ENCODE data around the gene GAL3ST2.
"Not testable (repeated sequence)": the region's sequence is repeated elsewhere in the genome, so short reads cannot be mapped to it uniquely, and the experiment has no call there.

The GAL3ST2 gene

DNA sequence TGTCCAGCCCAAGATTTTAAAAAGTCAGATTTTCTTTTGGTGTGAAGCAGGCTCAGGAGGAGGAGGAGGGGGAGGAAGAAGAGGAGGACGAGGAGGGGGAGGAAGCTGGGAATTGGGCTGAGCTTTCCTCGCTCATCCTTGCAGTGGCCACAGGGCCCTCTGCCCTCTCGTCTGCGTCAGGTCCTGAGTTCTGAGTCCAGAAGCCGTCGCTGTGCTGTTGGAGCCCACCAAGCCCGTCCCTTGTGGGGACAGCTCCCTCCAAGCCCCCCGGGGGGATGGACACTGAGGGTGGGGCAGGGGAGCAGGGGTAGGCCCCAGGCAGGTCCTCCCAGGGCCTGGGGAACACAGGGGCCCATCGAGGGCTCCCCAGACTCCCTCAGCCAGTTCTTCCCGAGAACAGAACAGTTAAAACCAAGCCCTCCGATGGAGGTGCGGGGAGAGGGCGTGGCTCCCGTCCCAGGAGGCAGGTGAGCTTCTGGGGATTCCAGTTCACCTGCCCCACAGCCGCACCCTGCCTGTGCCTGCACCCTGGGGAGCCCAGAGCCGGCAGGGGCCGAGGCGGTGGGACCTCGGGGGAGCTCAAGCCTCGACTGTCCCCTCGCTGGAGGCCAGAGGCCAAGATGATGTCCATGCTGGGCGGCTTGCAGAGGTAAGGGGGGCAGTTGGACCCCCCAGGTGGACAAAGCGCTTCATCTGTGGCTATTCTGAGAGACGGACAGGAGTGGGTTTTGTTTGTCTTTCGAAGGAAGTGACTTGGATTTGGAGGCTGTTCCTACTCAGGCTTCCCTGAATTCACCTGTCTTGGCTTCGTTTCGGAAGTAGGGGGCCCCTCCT, at the start of gene GAL3ST2:
GAL3ST2 (plus strand) TSS at position 487 of the 834 bp plus-strand sequence; CDS start at position 621, 134 bp downstream.
- no peak for DNase-seq

DNA sequence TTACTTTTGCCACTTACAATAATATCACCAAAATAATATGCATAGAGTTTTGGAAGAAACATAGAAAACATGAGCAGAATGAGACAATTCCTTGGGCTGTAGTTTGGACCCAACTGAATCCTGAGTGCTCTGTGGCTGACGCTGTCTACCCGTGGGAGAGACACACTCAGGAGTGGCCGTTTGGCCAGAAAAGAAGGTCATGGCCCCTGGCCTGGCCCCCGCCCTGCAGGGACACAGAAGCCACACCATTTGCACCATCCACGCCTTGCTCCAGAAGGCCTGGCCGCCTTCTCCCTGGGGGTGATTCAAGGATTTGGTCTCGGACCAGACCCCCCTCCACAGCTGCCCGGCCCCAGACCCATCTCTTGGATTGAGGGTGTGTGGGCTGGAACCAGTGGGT, 48.6 kb upstream of the GAL3ST2 start:
- no peak for DNase-seq

GRCh38 chr2:241728627-241729026, 48.0 kb upstream of the GAL3ST2 start:
- no peak for DNase-seq

DNA sequence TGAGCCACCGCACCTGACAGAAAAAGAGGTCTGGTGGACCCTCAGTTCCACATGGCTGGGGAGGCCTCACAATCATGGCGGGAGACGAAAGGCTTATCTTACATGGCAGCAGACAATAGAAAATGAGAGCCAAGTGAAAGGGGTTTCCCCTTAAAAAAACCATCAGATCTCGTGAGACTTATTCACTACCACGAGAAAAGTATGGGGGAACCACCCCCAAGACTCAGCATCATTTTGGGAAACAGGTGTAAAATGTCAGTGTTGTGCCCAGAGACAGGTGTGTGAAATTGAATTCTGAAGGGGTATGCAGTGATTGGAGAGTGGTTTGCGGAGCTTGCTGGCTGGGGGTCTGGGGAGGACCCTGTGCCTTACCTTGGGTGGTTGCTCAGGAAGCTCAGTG, 46.8 kb upstream of the GAL3ST2 start:
- no peak for DNase-seq

DNA sequence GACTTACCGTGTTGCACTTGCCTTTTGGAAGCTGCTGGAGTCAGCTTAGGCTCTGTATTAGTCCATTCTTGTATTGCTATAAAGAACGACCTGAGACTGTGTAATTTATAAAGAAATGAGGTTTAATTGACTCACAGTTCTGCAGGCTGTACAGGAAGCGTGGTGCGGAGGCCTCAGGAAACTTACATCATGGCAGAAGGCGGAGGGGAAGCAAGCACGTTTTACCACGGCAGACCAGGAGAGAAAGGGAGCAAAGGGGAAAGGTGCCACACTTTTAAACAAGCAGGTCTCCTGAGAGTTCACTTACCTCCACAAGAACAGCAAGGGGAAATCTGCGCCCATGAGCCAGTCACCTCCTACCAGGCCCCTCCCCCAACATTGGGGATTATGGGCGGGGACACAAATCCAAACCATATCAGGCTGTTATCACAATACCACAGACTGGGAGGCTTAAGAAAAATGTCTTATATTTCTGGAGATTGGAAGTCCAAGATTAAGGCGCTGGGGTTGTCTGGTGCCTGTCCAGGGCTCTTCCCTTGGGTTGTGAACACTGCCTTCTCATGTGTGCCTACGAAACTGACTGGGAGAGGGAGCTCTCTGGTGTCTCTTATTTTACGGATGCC, 45.8 kb upstream of the GAL3ST2 start:
- no peak for DNase-seq

DNA sequence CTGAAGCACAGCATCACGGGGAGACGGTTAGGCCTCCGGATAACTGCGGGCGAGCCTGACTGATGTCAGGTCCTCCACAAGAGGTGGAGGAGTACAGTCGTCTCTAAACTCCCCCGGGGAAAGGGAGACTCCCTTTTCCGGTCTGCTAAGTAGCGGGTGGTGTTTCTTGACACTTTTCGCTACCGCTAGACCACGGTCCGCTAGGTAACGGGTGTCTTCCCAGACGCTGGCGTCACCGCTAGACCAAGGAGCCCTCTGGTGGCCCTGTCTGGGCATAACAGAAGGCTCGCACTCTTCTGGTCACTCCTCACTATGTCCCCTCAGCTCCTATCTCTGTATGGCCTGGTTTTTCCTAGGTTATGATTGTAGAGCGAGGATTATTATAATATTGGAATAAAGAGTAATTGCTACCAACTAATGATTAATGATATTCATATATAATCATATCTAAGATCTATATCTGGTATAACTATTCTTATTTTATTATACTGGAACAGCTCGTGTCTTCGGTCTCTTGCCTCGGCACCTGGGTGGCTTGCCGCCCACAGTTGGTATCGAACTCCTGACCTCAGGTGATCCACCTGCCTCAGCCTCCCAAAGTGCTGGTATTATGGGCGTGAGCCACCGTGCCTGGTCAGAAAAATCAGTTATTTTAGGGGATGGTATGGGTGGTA, 44.0 kb upstream of the GAL3ST2 start:
- not testable (repeated sequence) for DNase-seq

GRCh38 chr2:241733391-241734207, 43.0 kb upstream of the GAL3ST2 start:
- DNase-seq = no peak

DNA sequence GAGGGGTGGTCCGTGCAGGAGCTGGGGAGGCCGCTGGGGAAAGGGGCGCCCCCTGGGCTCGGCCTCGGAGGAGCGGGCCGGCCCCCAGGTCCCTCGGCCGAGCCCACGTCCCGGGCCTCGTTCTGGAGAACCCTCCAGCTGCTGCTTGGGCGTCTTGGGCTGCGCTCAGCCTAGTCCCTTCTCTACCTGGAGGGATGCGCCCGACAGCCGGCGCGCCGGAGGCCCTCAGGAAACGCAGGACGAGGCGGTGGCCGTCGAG, 42.5 kb upstream of the GAL3ST2 start:
- no peak for DNase-seq

DNA sequence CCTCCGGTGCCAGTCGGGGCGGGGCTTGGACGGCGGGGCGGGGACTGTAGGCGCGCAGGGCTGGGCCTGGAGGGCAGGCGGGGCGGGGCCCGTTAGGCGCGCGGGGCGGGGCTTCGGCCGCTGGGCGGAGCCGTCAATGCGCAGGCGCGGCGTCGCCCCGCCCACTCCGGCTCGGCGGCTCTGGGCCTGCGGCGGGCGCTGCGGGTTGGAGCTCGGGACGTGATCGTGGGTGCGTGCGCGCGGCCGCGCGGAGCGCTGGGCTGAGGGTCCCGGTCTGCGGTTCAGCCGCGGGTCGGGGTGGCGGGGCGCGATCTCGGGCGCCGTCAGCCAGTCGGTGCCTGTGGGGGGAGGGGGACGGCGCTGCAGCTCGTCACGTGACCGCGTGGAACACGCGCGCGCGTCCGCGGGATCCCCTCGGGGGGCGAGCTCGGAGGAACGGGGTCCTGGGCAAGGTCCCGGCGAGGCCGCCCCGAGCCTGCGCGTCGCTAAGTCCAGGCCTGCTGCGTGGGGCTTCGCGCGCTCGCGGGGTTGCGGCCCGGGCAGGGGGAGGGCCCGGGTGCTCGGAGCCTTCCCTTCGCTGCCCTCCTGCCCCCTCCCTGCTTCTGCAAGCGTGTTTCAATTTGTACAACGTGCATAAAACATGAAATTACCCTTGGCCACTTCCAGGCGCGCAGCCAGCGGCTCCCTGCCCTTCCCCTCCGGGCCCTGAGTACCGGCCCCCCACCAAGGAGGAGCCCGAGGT, 42.0 kb upstream of the GAL3ST2 start, which contains the start of gene D2HGDH:
D2HGDH (plus strand) TSS at position 164 of the 742 bp plus-strand sequence. CDS start 595 bp downstream, outside the sequence.
- DNase-seq = peak; percentile 91

GRCh38 chr2:241736111-241736510, 40.5 kb upstream of the GAL3ST2 start:
- DNase-seq = no peak

DNA sequence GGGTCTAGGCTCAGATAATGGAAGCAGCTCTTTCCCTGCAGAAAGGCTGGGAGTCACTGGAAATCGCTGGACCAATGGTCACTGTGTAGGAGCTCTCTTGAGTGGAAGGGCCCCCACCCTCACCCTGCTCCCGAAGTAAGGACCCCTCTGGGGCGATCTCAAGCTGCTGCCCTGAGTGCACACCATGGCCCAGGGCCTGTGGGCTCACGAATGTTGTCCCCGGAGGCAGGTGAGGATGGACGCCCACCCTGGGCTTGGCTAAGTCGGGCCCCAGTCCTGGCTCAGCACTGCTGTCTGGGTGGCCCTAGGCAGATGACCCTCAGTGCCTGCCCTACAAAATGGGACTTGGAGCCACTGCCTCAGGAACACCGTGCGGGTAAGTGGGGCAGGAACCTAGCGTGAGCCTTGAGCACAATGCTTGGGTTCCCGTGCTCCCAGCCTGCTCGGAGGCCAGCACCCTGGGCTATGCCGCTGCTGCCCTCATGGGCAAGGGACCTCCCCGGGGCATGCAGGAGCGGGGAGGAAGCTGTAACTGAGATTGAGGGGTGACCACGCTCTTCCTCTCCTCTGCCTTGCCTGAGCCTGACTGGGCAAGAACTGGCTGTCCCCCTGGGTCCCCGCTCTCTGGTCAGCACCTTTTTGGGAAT, 38.5 kb upstream of the GAL3ST2 start:
- no peak for DNase-seq

GRCh38 chr2:241739177-241739576, 37.4 kb upstream of the GAL3ST2 start:
- DNase-seq = no peak

- DNase-seq = peak; percentile 37
Measured at GRCh38 chr2:241739651-241740050, 37.0 kb upstream of the GAL3ST2 start.

- peak; percentile 47 for DNase-seq
Measured at GRCh38 chr2:241741016-241741415, 35.6 kb upstream of the GAL3ST2 start.

- DNase-seq = no peak
Measured at GRCh38 chr2:241742320-241742939, 34.2 kb upstream of the GAL3ST2 start.

GRCh38 chr2:241743008-241743407, 33.6 kb upstream of the GAL3ST2 start:
- not testable (repeated sequence) for DNase-seq

DNA sequence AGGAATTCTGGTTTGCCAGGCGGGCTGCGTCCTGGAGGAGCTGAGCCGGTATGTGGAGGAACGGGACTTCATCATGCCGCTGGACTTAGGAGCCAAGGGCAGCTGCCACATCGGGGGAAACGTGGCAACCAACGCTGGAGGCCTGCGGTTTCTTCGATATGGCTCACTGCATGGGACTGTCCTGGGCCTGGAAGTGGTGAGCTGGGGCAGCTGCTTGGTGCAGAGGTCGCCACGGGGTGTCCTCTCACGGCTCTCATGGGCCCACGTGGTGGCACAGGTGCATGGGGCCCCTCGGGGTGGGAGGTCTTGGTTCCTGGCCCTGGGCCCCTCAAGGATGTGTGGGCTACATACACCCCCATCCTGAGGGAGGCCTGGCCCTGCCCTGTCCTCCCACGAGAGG, 33.0 kb upstream of the GAL3ST2 start:
- no peak for DNase-seq

DNA sequence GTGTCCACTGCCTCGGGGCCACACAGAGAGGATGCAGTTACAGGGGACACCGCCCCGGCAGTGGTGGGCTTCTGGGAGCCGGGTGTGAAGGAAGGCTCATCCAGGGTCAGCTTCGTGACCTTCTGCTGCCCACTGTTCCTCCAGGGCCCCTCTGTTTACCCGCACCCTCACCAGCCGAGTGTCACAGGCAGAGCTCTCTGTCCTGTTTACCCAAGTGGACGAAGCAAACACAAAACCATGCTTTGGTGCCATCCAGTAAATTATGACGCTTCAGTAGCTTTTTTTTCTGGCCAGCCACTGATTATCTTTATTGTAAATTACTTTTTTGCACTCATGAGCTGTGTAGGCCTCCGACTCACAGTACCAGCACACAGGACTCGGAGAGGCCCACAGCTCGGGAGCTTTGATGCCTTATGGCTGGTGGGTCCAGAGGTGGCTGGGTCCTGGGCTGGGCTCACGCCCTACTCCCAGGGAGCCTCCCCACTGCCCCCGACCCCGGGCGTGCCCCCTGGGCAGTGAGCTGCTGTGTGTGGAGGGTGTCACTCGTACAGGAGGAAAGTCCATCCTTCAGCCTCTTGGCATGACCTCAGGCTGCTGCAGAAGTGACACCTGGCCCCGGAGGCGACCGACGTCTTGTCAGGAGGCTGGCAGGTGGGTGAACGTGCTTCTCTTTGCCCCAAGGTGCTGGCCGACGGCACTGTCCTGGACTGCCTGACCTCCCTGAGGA, 32.4 kb upstream of the GAL3ST2 start:
- DNase-seq = no peak

GRCh38 chr2:241745276-241745675, 31.3 kb upstream of the GAL3ST2 start:
- no peak for DNase-seq

DNA sequence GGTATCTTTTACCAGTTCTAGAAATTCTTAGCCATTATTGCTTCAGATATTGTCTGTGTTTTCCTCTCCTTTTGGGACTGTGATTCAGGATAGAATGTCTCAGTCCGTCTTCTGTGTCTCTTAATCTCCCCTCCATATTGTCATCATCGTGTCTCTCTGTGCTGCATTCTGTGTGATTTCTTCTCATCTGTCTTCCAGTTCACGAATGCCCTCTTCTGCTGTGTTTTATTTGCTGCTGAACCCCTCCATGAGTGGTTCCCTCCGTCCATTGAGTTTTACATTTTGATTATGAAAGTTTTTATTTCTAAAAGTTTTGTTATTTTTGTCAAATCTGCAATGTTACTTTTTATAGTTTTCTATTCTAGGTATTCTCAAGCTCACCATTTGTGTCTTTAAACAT, 30.5 kb upstream of the GAL3ST2 start:
- no peak for DNase-seq

Data from NK-92 treated with Interleukin-12 subunit alpha and Interleukin-12 subunit beta, amount 100 ng/mL, for 24 hours (cell line).